Measurements from ENCODE around the gene UBXN6.

The UBXN6 gene, protein sequence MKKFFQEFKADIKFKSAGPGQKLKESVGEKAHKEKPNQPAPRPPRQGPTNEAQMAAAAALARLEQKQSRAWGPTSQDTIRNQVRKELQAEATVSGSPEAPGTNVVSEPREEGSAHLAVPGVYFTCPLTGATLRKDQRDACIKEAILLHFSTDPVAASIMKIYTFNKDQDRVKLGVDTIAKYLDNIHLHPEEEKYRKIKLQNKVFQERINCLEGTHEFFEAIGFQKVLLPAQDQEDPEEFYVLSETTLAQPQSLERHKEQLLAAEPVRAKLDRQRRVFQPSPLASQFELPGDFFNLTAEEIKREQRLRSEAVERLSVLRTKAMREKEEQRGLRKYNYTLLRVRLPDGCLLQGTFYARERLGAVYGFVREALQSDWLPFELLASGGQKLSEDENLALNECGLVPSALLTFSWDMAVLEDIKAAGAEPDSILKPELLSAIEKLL

GRCh38 chr19:4457654-4458395, at the start of gene UBXN6:
TSS of gene UBXN6 (minus strand) at chr19:4457794. CDS start at chr19:4457697, 97 bp downstream.
- H3K4me3 ChIP-seq (ENCODE audit: control insufficient read depth, low read depth, low read length): peak within 1 kb of the TSS; percentile 87
- peak; percentile 98 for DNase-seq (ENCODE audit: low read depth)
- no peak for TF ChIP-seq CTCF (conservative IDR thresholded peaks at IDR 0.05; ENCODE audit: control insufficient read depth, insufficient read depth, low read depth, low read length)

GRCh38 chr19:4507150-4507452, 49.5 kb upstream of the UBXN6 start:
- no peak overlapping the region for H3K4me3 ChIP-seq (ENCODE audit: control insufficient read depth, low read depth, low read length)
- no peak for TF ChIP-seq CTCF (conservative IDR thresholded peaks at IDR 0.05; ENCODE audit: control insufficient read depth, insufficient read depth, low read depth, low read length)
- no peak for DNase-seq (ENCODE audit: low read depth)

GRCh38 chr19:4506449-4507149, 49.0 kb upstream of the UBXN6 start:
- DNase-seq (ENCODE audit: low read depth): peak; percentile 84
- TF ChIP-seq CTCF (conservative IDR thresholded peaks at IDR 0.05; ENCODE audit: control insufficient read depth, insufficient read depth, low read depth, low read length): no peak
- no peak overlapping the region for H3K4me3 ChIP-seq (ENCODE audit: control insufficient read depth, low read depth, low read length)

GRCh38 chr19:4505570-4506448, 48.2 kb upstream of the UBXN6 start:
- no peak for TF ChIP-seq CTCF (conservative IDR thresholded peaks at IDR 0.05; ENCODE audit: control insufficient read depth, insufficient read depth, low read depth, low read length)
- no peak overlapping the region for H3K4me3 ChIP-seq (ENCODE audit: control insufficient read depth, low read depth, low read length)
- no peak for DNase-seq (ENCODE audit: low read depth)

GRCh38 chr19:4504891-4505569, 47.4 kb upstream of the UBXN6 start:
- peak; percentile 49 for DNase-seq (ENCODE audit: low read depth)
- H3K4me3 ChIP-seq (ENCODE audit: control insufficient read depth, low read depth, low read length): no peak overlapping the region
- no peak for TF ChIP-seq CTCF (conservative IDR thresholded peaks at IDR 0.05; ENCODE audit: control insufficient read depth, insufficient read depth, low read depth, low read length)
